HG02610 (cell line): ENCODE results near the gene PCDHGA8.
A peak's percentile ranks its signal among the peaks of the same experiment; 100 is the strongest.
"Not testable (repeated sequence)": the region's sequence is repeated elsewhere in the genome, so short reads cannot be mapped to it uniquely, and the experiment has no call there.

Source experiments
- ATAC-seq: cut with Tn5 transposase; IDR thresholded peaks from one replicate; pipeline ENCODE4 v1.9.1; 2021; ENCODE audit warnings: mild to moderate bottlenecking, moderate library complexity; ENCODE audit not compliant: unreplicated experiment

Gene PCDHGA8

GRCh38 chr5:141369994-141370848 is 22.2 kb upstream of the PCDHGA8 start, which contains the start of gene PCDHGB3:
Gene PCDHGB3, plus strand, starts transcription at chr5:141370242. Its CDS starts 153 bp downstream, at chr5:141370395.
- ATAC-seq, result peak; percentile 65

GRCh38 chr5:141371572-141372475 is 20.6 kb upstream of the PCDHGA8 start:
- no peak for ATAC-seq

- no peak for ATAC-seq
Measured at GRCh38 chr5:141373673-141374317, 18.6 kb upstream of the PCDHGA8 start, which contains the start of gene PCDHGA6. Gene PCDHGA6, plus strand, starts transcription at chr5:141373891. Its CDS starts 193 bp downstream, at chr5:141374084.

DNA sequence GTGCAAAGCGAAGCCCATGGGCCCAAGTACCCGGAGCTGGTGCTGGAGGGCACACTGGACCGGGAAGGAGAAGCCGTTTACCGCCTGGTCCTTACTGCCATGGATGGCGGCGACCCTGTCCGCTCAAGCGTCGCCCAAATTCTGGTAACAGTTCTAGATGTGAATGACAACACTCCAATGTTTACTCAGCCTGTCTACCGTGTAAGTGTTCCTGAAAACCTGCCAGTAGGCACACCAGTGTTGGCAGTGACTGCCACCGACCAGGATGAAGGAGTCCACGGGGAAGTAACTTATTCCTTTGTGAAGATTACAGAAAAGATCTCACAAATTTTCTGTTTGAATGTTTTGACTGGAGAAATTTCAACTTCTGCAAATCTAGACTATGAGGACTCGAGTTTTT is 17.8 kb upstream of the PCDHGA8 start:
- no peak for ATAC-seq

DNA sequence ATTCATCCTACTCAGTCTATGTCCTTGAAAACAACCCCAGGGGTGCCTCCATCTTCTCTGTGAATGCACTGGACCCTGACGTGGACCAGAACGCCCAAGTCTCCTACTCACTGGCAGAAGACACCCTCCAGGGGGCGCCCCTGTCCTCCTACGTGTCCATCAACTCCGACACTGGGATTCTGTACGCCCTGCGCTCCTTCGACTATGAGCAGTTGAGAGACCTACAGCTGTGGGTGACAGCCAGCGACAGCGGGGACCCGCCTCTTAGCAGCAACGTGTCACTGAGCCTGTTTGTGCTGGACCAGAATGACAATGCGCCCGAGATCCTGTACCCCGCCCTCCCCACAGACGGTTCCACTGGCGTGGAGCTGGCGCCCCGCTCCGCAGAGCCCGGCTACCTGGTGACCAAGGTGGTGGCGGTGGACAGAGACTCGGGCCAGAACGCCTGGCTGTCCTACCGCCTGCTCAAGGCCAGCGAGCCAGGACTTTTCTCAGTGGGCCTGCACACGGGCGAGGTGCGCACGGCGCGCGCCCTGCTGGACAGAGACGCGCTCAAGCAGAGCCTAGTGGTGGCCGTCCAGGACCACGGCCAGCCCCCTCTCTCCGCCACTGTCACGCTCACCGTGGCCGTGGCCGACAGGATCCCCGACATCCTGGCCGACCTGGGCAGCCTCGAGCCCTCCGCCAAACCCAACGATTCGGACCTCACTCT is 16.8 kb upstream of the PCDHGA8 start:
- not testable (repeated sequence) for ATAC-seq

DNA sequence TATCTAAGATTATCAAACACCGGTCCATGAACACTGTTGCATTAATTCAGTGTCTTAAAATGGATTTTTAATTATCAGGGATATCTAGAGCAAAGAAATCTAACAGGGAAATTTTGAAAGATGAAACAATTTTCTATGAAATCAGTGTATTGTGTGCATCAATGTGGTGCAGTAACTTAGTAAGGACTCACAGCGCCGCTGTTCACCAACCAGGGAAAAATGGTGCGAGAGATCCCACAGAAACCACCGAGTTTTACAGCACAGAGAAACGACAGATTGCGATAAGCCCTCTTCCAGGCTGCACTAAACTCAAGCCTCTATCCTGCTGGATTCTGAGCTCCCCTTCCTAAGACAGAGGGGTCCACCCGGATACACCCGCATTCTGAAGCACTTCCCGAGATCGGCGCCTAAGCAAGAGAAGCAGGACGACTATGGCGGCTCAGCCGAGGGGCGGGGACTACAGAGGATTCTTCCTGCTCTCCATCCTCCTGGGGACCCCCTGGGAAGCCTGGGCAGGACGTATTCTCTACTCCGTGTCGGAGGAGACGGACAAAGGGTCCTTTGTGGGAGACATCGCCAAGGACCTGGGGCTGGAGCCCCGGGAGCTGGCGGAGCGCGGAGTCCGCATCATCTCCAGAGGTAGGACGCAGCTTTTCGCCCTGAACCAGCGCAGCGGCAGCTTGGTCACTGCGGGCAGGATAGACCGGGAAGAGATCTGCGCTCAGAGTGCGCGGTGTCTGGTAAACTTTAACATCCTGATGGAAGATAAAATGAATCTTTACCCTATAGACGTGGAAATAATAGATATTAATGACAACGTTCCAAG is 9.8 kb upstream of the PCDHGA8 start, which contains the start of gene PCDHGA7:
TSS of gene PCDHGA7 (plus strand) at position 274 of the 826 bp plus-strand sequence. CDS start at position 432, 158 bp downstream.
- ATAC-seq, result no peak

GRCh38 chr5:141383345-141383744 is 9.1 kb upstream of the PCDHGA8 start:
- no peak for ATAC-seq

DNA sequence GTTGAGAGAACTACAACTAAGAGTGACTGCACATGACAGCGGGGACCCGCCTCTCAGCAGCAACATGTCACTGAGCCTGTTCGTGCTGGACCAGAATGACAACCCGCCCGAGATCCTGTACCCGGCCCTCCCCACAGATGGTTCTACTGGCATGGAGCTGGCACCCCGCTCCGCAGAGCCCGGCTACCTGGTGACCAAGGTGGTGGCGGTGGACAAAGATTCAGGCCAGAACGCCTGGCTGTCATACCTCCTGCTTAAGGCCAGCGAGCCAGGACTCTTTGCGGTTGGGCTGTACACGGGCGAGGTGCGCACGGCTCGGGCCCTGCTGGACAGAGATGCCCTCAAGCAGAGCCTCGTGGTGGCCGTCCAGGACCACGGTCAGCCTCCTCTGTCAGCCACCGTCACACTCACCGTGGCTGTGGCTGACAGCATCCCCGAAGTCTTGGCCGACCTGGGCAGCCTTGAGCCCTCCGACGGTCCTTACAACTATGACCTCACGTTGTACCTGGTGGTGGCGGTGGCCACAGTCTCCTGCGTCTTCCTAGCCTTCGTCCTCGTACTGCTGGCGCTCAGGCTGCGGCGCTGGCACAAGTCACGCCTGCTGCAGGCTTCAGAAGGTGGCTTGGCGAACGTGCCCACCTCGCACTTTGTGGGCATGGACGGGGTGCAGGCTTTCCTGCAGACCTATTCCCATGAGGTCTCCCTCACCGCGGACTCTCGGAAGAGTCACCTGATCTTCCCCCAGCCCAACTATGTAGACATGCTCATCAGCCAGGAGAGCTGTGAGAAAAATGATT is 7.8 kb upstream of the PCDHGA8 start:
- no peak for ATAC-seq

DNA sequence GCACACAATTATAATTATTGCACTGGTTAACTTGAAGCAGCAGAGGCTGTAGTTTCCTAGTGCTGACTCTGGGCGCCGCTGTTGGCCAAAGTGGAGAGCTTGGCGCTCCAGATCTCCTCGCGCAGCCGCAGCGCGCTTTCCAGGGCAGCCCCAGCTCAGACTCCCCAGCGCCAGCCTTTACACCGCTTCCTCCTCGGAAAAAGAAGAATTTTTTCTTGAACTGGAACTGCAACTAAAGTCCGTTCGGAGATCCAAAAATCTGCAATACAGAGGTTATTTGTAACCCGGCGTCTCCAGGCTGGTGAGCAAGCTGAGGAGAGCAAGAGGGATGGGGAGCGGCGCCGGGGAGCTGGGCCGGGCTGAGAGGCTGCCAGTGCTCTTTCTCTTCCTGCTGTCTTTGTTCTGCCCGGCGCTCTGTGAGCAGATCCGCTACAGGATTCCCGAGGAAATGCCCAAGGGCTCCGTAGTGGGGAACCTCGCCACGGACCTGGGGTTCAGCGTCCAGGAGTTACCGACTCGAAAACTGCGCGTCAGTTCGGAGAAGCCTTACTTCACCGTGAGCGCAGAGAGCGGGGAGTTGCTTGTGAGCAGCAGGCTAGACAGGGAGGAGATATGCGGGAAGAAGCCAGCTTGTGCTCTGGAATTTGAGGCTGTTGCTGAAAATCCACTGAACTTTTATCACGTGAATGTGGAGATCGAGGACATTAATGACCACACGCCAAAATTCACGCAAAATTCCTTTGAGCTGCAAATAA is 4.7 kb upstream of the PCDHGA8 start, which contains the start of gene PCDHGB4:
TSS of gene PCDHGB4 (plus strand) at position 142 of the 755 bp plus-strand sequence. CDS start at position 329, 187 bp downstream.
- ATAC-seq, result not testable (repeated sequence)

- no peak for ATAC-seq
Measured at GRCh38 chr5:141388661-141389060, 3.8 kb upstream of the PCDHGA8 start.

GRCh38 chr5:141389153-141390042 is 3.0 kb upstream of the PCDHGA8 start:
- ATAC-seq, result no peak

DNA sequence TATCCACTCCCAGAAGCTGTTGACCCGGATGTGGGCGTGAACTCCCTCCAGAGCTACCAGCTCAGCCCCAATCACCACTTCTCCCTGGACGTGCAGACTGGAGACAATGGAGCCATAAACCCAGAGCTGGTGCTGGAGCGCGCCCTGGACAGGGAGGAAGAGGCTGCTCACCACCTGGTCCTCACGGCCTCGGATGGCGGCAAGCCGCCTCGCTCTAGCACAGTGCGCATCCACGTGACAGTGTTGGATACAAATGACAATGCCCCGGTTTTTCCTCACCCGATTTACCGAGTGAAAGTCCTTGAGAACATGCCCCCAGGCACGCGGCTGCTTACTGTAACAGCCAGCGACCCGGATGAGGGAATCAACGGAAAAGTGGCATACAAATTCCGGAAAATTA is 834 bp downstream of the PCDHGA8 start:
- no peak for ATAC-seq

DNA sequence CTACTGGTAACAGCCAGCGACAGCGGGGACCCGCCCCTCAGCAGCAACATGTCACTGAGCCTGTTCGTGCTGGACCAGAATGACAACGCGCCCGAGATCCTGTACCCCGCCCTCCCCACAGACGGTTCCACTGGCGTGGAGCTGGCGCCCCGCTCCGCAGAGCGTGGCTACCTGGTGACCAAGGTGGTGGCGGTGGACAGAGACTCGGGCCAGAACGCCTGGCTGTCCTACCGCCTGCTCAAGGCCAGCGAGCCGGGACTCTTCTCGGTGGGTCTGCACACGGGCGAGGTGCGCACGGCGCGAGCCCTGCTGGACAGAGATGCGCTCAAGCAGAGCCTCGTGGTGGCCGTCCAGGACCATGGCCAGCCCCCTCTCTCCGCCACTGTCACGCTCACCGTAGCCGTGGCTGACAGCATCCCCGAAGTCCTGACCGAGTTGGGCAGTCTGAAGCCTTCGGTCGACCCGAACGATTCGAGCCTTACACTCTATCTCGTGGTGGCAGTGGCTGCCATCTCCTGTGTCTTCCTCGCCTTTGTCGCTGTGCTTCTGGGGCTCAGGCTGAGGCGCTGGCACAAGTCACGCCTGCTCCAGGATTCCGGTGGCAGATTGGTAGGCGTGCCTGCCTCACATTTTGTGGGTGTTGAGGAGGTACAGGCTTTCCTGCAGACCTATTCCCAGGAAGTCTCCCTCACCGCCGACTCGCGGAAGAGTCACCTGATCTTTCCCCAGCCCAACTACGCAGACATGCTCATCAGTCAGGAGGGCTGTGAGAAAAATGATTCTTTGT is 2.2 kb downstream of the PCDHGA8 start:
- ATAC-seq, result not testable (repeated sequence)

DNA sequence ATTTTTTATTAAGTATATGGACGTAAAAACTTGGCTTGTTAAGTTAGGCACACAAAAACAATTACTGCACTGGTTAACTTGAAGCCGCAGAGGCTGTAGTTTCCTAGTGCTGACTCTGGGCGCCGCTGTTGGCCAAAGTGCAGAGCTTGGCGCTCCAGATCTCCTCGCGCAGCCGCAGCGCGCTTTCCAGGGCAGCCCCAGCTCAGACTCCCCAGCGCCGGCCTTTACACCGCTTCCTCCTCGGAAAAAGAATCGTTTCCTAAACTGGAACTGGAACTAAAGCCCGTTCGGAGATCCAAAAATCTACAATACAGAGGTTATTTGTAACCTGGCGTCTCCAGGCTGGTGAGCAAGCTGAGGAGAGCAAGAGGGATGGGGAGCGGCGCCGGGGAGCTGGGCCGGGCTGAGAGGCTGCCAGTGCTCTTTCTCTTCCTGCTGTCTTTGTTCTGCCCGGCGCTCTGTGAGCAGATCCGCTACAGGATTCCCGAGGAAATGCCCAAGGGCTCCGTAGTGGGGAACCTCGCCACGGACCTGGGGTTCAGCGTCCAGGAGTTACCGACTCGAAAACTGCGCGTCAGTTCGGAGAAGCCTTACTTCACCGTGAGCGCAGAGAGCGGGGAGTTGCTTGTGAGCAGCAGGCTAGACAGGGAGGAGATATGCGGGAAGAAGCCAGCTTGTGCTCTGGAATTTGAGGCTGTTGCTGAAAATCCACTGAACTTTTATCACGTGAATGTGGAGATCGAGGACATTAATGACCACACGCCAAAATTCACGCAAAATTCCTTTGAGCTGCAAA is 5.5 kb downstream of the PCDHGA8 start, which contains the start of gene PCDHGB5:
TSS of gene PCDHGB5 (plus strand) at position 192 of the 796 bp plus-strand sequence. CDS start at position 373, 181 bp downstream.
- ATAC-seq, result peak; percentile 95

DNA sequence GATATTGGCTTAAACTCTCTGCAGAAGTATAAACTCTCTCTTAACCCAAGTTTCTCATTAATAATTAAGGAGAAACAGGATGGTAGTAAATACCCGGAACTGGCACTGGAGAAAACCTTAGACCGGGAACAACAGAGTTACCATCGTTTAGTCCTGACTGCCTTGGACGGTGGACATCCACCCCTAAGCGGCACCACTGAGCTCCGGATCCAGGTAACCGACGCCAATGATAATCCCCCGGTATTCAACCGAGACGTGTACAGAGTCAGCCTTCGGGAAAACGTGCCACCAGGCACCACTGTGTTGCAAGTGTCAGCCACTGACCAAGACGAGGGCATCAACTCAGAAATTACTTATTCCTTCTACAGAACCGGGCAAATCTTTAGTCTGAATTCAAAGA is 6.2 kb downstream of the PCDHGA8 start:
- no peak for ATAC-seq
